Glomerular visceral epithelial cell (primary cell): ENCODE measurements around the gene TLE5.
"Not testable (repeated sequence)": the region's sequence is repeated elsewhere in the genome, so short reads cannot be mapped to it uniquely, and the experiment has no call there.

Source experiments
- DNase-seq: peaks from one replicate; pipeline ENCODE4 v3.0.0-alpha.2; 2016; ENCODE audit errors: extremely low spot score

TLE5 gene

GRCh38 chr19:3061182-3062161, 823 bp downstream of the TLE5 start:
- DNase-seq: peak; percentile 35

GRCh38 chr19:3060857-3061181, 1.5 kb downstream of the TLE5 start:
- no peak for DNase-seq

GRCh38 chr19:3059653-3060052, 2.6 kb downstream of the TLE5 start:
- no peak for DNase-seq

GRCh38 chr19:3058821-3059314, 3.4 kb downstream of the TLE5 start:
- DNase-seq: no peak

DNA sequence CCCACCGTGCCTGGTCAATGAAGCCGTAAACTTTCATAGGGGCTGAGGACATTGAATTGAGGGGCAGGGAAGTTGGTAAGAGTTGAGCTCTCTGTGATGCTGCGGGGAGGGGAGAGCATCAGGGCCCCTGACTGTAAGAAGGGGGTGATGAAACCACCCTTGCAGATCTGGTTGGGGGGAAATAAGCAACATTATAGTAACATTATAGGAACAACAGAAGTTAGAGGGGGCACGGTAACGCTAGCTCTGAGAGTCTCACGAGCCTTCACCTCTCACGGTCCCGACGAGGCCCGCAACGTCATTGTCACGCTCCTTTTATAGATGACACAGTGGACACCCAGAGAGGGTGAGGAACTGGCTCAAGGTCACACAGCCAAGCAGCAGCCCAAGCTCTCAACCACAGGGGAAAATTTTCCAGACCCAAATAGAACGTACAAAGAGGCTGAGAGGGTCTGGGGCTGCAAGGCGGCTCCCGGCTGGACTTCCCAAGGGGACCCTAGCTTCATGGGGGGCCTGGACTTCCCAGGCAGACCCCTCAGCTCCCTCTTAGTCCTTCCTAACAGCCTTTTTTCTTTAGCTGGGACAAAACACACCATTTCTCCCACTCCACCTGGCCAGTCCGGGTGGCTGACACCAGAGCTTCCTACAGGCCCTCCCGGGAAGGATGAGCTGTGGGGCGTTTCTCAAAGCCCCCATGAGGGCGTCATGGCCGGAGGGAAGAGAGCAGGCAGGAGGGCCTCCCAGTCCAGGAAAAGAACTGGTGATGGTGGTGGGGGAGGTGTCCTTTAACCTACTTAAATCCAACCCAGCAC, 4.1 kb downstream of the TLE5 start:
- DNase-seq: no peak

DNA sequence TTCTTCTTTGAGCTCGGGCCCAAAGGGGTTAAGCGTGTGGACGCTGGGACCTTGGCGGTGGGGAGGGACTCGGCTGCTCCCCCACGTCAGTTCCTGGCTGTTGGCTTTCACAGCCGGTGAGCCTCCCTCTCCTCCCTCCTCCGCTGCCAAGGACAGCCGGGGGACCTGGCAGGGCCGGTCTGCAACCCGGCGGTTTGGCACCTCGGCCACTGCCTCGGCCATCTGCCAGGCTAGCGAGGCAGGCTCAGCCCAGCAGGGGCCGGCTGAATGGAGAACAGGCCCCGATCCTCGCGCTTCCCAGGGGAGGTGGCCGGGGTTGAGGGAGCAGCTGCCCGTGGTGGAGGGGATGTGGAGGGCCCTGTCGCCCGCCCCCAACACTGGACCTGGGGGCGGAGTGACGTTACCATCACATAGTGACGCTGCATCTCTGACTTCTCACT, 5.0 kb downstream of the TLE5 start:
- DNase-seq: no peak

DNA sequence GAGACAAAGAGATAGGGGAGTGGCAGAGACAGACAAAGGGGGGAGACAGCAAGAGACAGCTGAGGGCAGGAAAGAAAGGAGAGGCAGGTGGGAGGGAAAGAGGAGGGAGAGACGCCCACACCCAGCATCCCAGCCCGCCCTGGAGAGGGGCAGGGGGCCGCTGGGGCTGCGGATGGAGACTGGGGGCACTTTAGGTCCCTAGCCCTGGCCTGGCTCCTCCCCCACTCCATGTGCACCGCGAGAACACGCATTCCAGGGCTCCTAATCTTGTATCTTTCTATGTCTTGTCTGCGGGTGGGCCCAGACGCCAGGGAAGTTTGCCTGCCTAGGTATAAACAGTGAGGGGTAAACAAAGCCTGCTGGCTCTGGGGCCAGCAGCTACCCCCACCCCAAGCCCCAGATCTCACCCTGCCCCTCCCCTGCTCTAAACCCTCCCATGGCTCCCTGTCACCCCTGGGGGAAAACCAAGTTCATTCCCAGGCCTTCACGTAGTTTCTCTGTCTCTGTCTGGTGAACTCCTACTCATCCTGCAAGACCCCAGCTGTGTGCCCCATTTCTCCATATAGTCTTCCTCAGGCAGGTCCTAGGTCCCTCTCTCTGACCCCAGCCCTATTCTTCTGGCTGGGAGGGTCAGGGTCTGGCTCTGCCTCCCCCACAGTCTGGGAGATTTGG, 5.7 kb downstream of the TLE5 start:
- DNase-seq: no peak

DNA sequence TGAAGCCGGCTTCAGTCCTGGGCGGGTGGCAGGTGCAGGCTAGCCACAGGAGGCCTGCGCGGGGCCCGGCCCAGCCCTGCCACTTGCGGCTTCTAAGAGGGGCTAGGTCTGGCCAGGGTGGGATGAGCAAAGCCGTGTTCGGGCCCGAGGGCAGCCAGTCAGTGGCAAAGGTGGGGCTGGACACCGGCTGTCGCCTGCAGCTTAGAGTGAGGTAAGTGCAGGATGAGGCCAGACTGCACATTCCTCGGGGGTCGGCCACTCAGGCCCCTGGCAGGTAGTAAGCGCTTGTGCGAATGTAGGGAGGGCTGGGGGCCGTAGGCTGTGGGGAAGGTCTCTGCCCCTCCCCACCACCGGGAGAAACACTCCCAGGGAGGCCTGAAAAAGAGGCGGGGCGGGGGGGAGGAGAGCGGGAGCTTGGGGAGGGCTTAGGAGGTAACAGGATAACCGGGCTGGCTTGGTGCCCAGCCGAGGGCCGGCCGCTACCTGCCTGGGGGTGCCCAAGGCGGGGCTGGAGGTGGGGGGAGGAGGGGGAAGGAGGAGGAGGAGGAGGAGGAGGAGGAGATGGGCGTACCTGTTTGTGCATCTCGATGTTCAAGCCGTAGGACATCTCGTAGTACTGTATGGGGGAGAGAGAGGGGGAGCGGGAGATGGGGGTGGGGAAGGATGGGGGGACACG, 6.4 kb downstream of the TLE5 start:
- peak; percentile 79 for DNase-seq

GRCh38 chr19:3054972-3055740, 7.1 kb downstream of the TLE5 start:
- DNase-seq: peak; percentile 82

- DNase-seq: no peak
These were observed 7.9 kb downstream of the TLE5 start for GRCh38 chr19:3054265-3054971.

DNA sequence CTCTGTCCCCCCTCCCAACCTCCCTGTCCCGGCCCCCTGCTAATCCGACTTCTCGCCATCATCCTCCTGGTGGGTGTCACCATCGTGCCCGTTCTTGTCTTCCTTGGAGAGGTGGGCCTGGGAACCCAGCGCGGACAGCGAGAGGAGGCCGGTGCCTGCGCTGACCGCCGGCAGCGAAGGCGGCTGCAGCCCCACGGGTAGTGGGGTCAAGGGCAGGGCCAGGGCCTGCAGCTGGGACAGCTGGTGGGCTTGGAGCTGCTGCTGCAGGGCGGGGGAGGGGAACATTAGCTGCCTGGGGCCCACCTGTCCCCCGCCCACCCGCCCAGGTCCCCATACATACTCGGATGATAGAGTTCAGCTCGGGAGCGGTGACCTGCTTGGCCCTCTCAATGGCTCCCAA, 8.5 kb downstream of the TLE5 start:
- DNase-seq: no peak

DNA sequence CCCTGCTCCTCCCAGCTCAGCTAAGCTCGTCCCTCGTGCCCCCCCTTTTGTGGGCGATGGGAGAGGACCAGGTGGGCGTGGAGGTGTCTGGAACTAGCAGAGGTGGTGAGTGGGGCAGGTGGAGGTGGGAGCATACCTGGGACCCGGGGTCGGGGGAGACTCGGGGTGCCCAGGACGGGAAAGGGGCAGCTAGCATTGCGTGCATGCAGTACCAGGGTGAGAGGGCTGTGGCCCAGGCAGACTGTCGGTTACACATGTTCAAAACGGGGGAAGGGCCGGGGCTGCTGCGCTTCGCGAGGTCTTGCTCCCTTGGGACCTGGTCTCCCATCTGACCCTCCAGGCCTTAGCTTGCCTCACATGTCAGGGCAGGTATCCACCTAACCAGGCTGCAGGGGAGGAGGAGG, 9.1 kb downstream of the TLE5 start:
- DNase-seq: no peak

DNA sequence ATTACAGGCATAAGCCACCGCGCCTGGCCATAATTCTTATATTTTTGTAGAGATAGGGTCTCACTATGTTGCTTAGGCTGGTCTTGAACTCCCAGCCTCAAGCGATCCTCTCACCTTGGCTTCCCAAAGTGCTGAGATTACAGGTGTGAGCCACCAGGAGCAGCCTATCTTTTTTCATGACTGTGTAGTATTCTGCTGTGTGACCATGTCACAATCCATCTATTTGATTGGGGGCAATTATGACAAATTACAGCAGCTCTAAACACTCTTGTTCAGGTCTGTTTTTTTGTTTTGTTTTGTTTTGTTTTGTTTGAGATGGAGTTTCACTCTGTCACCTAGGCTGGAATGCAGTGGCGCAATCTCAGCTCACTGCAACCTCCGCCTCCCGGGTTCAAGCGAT, 12.3 kb downstream of the TLE5 start:
- DNase-seq: not testable (repeated sequence)

- no peak for DNase-seq
These were observed 13.2 kb downstream of the TLE5 start for GRCh38 chr19:3049089-3049488.

DNA sequence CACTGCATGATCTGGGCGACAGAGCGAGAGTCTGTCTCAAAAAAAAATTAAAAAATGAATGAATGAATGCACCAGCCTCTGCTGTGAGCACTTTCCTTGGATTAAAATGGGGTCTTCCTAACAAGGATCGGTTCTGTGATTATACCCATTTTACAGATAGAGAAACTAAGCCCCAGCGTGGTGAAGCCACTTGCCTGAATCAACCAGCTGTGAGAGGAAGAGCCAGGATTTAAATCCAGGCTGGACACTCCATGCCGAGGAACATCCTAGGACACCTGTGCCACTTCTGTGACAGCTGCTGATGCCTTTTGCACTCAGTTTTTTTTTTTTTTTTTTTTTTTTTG, 14.1 kb downstream of the TLE5 start:
- no peak for DNase-seq

GRCh38 chr19:3047496-3048189, 14.7 kb downstream of the TLE5 start:
- DNase-seq: peak; percentile 44

DNA sequence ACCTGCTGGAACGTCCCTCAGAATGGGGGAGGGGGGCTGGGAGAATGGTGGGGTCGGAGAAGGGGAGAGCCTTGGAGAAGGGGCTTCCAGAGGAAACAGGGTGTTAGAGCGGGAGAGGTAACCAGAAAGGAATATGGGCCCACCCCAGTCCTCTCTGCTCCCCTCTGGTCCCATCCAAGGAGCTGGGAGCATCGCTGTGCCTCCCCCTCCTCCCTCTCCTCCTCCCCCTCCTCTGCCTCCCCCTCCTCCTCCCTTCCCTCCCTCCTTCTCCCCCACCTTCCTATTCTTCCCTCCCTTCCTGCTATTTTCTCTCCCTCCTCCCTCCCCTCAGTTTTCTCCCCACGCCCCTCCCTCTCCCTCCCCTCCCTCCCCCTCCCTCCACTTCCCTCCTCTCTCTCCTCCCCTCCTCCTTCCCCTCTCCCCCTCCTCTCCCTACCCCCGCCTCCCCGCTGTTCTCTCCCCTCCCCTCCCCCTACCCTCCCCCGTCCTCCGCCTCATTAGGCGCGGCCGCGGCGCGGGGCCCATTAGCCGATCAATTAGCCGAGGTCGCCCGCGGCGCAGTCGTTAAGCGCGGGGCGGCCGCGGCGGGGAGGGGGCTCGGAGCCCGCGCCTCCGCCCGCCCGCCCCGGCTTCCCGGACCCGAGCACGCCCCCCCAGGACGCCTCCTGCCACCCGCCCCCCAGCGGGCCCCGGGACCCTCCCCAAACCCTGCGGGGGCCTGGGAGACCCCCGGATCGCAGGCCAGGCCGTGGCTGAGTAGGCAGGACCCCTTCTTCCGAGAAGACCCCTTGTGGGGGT, 15.4 kb downstream of the TLE5 start:
- no peak for DNase-seq

GRCh38 chr19:3045885-3046697, 16.2 kb downstream of the TLE5 start:
- no peak for DNase-seq
